KG1 (cell line): ENCODE data around the gene NDUFA13.
"Not testable (repeated sequence)": the region's sequence is repeated elsewhere in the genome, so short reads cannot be mapped to it uniquely, and the experiment has no call there.

Source experiments
- DNase-seq: peaks from one replicate; lab custom pipeline; 2025; lab: John Stamatoyannopoulos, UW

The NDUFA13 gene

GRCh38 chr19:19515642-19516519, at the start of gene NDUFA13:
TSS of gene NDUFA13 (plus strand) at chr19:19516225. CDS start at chr19:19516239, 14 bp downstream.
- peak; percentile 89 for DNase-seq

- DNase-seq = no peak
Measured at GRCh38 chr19:19468424-19469050, 47.5 kb upstream of the NDUFA13 start.

- DNase-seq = no peak
Measured at GRCh38 chr19:19470579-19470978, 45.4 kb upstream of the NDUFA13 start.

- no peak for DNase-seq
Measured at GRCh38 chr19:19471682-19472081, 44.3 kb upstream of the NDUFA13 start.

GRCh38 chr19:19472106-19472505, 43.9 kb upstream of the NDUFA13 start:
- not testable (repeated sequence) for DNase-seq

- no peak for DNase-seq
Measured at GRCh38 chr19:19475015-19475765, 40.8 kb upstream of the NDUFA13 start.

- no peak for DNase-seq
Measured at GRCh38 chr19:19475849-19476828, 39.9 kb upstream of the NDUFA13 start.

- DNase-seq = no peak
Measured at GRCh38 chr19:19477705-19478383, 38.2 kb upstream of the NDUFA13 start.

- DNase-seq = no peak
Measured at GRCh38 chr19:19480688-19481087, 35.3 kb upstream of the NDUFA13 start.

GRCh38 chr19:19482809-19483596, 33.0 kb upstream of the NDUFA13 start:
- no peak for DNase-seq

- no peak for DNase-seq
Measured at GRCh38 chr19:19485161-19485997, 30.6 kb upstream of the NDUFA13 start.

GRCh38 chr19:19485998-19486290, 30.1 kb upstream of the NDUFA13 start:
- DNase-seq = no peak

- no peak for DNase-seq
Measured at GRCh38 chr19:19486343-19487076, 29.5 kb upstream of the NDUFA13 start.

- no peak for DNase-seq
Measured at GRCh38 chr19:19487077-19487949, 28.7 kb upstream of the NDUFA13 start.

GRCh38 chr19:19487950-19488874, 27.8 kb upstream of the NDUFA13 start:
- no peak for DNase-seq

GRCh38 chr19:19488875-19489690, 26.9 kb upstream of the NDUFA13 start:
- peak; percentile 57 for DNase-seq
